Measurements from ENCODE around the gene RAG1.

DNA sequence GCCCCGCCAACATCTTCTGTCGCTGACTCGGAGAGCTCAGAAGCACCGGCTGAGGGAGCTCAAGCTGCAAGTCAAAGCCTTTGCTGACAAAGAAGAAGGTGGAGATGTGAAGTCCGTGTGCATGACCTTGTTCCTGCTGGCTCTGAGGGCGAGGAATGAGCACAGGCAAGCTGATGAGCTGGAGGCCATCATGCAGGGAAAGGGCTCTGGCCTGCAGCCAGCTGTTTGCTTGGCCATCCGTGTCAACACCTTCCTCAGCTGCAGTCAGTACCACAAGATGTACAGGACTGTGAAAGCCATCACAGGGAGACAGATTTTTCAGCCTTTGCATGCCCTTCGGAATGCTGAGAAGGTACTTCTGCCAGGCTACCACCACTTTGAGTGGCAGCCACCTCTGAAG lies 6.7 kb downstream of the RAG1 start:
- no peak for TF ChIP-seq CTCF (IDR thresholded peaks at IDR 0.05)
- no peak for TF ChIP-seq POLR2A (IDR thresholded peaks at IDR 0.05)

All from suprapubic skin (tissue), 3 donors.